HCT116 (cell line): ENCODE data around the gene ALLC.

Experiments used
- EGR1 ChIP-seq: IDR thresholded peaks from 2 replicates; pipeline ENCODE4 v1.6.1; 2012; ENCODE audit warnings: low read depth
- EZH2 ChIP-seq: fragments of 200-600 bp; sonication (generic); IDR thresholded peaks from 2 replicates; pipeline ENCODE4 v1.6.1; 2017; ENCODE audit warnings: antibody characterized with exemption, mixed run types
- FOSL1 ChIP-seq: IDR thresholded peaks from 2 replicates; pipeline ENCODE4 v1.6.1; 2012; ENCODE audit warnings: low read depth
- JUND ChIP-seq: IDR thresholded peaks from 2 replicates; pipeline ENCODE4 v1.6.1; 2012
- POLR2A ChIP-seq: IDR thresholded peaks from 2 replicates; pipeline ENCODE4 v1.7.0; 2011; ENCODE audit warnings: borderline replicate concordance; ENCODE audit not compliant: insufficient read depth, insufficient read length; ENCODE audit errors: extremely low read depth
- POLR2AphosphoS5 ChIP-seq: IDR thresholded peaks from 2 replicates; pipeline ENCODE4 v1.6.1; 2011; ENCODE audit warnings: mild to moderate bottlenecking, low read depth, low read length, moderate library complexity
- RAD21 ChIP-seq: IDR thresholded peaks from 2 replicates; pipeline ENCODE4 v1.6.1; 2012; ENCODE audit warnings: low read depth, mild to moderate bottlenecking
- SRF ChIP-seq: IDR thresholded peaks from 2 replicates; pipeline ENCODE4 v1.6.1; 2012; ENCODE audit warnings: low read depth
- TCF7L2 ChIP-seq: IDR thresholded peaks from 2 replicates; pipeline ENCODE4 v1.7.0; 2011; ENCODE audit warnings: borderline replicate concordance, inconsistent platforms; ENCODE audit not compliant: insufficient read depth, insufficient read length; ENCODE audit errors: extremely low read depth
- YY1 ChIP-seq: IDR thresholded peaks from 2 replicates; pipeline ENCODE4 v1.6.1; 2011; ENCODE audit warnings: low read length, low read depth, moderate library complexity, mild to moderate bottlenecking; ENCODE audit not compliant: insufficient replicate concordance; ENCODE audit errors: extremely low read depth
- TF ChIP-seq, protein P1 (sequence below): IDR thresholded peaks from 2 replicates; pipeline ENCODE4 v1.6.1; 2012
- TF ChIP-seq, protein P2 (sequence below), 3 experiments: fragments of 200-600 bp in 1 of 3; sonication (generic) in 1 of 3; IDR thresholded peaks in 2 of 3; conservative IDR thresholded peaks in 1 of 3; 2 replicates each; pipeline ENCODE4 v1.5.1; 2012 to 2017; ENCODE audit warnings: low read depth in 2 of 3, low read length in 2 of 3, antibody characterized with exemption in 1 of 3, borderline replicate concordance in 1 of 3, control low read depth in 1 of 3, mild to moderate bottlenecking in 1 of 3, mixed read lengths in 1 of 3, mixed run types in 1 of 3, moderate library complexity in 1 of 3; ENCODE audit not compliant: insufficient read depth in 1 of 3
- TF ChIP-seq, protein P3 (sequence below): IDR thresholded peaks from 2 replicates; pipeline ENCODE4 v1.6.1; 2012
- TF ChIP-seq, protein P4 (sequence below): IDR thresholded peaks from 2 replicates; pipeline ENCODE4 v1.6.1; 2012; ENCODE audit warnings: low read depth

DNA sequence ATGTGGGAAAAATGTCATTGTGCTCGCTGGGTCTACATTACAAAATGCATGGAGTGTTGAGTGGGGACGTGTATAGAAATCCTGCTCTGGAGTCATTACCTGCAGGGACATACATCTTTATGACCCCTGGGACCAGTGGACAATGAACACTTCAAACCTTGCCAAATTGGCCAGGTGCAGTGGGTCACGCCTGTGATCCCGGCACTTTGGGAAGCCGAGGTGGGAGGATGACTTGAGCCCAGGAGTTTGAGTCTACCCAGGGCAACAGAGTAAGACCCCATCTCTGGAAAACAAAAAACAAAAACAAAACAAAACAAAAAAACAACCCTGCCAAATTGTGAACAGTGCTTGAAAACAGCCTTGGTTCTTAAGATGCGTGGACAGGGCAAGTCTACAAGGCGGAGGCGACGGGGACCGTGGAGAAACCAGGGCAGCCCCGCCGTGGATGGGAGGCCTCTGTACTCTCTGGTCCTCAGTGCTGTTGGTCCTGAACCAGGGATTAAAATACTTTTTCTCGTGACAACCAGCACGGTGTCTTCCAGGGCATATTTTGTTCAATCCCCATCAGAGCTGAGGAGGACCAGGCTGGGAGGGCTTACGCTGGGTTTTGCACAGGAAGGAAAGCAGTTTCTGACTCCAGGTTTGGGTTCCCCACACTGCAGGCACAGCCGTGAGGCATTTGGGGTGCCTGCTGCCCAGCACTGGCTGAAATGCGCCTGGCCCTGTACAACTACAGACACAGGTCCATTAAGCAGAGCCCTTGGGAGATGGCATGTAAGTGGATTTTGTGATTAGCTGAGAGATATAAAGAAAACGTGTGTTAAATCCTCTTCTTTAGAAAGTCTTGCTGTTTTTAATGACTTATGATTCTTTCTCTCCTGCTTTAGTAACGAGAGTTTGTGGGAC is 49.4 kb upstream of the ALLC start:
- TF ChIP-seq, protein P1, sequence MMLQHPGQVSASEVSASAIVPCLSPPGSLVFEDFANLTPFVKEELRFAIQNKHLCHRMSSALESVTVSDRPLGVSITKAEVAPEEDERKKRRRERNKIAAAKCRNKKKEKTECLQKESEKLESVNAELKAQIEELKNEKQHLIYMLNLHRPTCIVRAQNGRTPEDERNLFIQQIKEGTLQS: no peak
- TF ChIP-seq YY1 (no peak), RAD21 (no peak), SRF (no peak), EZH2 (no peak), POLR2AphosphoS5 (no peak), FOSL1 (no peak), POLR2A (no peak), EGR1 (no peak), TCF7L2 (no peak), JUND (no peak)
- TF ChIP-seq, protein P2, sequence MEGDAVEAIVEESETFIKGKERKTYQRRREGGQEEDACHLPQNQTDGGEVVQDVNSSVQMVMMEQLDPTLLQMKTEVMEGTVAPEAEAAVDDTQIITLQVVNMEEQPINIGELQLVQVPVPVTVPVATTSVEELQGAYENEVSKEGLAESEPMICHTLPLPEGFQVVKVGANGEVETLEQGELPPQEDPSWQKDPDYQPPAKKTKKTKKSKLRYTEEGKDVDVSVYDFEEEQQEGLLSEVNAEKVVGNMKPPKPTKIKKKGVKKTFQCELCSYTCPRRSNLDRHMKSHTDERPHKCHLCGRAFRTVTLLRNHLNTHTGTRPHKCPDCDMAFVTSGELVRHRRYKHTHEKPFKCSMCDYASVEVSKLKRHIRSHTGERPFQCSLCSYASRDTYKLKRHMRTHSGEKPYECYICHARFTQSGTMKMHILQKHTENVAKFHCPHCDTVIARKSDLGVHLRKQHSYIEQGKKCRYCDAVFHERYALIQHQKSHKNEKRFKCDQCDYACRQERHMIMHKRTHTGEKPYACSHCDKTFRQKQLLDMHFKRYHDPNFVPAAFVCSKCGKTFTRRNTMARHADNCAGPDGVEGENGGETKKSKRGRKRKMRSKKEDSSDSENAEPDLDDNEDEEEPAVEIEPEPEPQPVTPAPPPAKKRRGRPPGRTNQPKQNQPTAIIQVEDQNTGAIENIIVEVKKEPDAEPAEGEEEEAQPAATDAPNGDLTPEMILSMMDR (IDR thresholded peaks at IDR 0.05 in 2 of 3, conservative IDR thresholded peaks at IDR 0.05 in 1 of 3; ENCODE audit: borderline replicate concordance in 1 of 3, insufficient read depth in 1 of 3, low read depth in 2 of 3, low read length in 2 of 3): no peak
- TF ChIP-seq, protein P3, sequence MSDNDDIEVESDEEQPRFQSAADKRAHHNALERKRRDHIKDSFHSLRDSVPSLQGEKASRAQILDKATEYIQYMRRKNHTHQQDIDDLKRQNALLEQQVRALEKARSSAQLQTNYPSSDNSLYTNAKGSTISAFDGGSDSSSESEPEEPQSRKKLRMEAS: no peak
- TF ChIP-seq, protein P4, sequence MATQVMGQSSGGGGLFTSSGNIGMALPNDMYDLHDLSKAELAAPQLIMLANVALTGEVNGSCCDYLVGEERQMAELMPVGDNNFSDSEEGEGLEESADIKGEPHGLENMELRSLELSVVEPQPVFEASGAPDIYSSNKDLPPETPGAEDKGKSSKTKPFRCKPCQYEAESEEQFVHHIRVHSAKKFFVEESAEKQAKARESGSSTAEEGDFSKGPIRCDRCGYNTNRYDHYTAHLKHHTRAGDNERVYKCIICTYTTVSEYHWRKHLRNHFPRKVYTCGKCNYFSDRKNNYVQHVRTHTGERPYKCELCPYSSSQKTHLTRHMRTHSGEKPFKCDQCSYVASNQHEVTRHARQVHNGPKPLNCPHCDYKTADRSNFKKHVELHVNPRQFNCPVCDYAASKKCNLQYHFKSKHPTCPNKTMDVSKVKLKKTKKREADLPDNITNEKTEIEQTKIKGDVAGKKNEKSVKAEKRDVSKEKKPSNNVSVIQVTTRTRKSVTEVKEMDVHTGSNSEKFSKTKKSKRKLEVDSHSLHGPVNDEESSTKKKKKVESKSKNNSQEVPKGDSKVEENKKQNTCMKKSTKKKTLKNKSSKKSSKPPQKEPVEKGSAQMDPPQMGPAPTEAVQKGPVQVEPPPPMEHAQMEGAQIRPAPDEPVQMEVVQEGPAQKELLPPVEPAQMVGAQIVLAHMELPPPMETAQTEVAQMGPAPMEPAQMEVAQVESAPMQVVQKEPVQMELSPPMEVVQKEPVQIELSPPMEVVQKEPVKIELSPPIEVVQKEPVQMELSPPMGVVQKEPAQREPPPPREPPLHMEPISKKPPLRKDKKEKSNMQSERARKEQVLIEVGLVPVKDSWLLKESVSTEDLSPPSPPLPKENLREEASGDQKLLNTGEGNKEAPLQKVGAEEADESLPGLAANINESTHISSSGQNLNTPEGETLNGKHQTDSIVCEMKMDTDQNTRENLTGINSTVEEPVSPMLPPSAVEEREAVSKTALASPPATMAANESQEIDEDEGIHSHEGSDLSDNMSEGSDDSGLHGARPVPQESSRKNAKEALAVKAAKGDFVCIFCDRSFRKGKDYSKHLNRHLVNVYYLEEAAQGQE: no peak
